K562 (cell line): ENCODE data around the gene TRAIP. TPM values are rescaled to one million over a fixed set of nuclear protein-coding genes. Genes with fewer than 3 reads are reported as not detected.
A peak's percentile ranks its signal among the peaks of the same experiment; 100 is the strongest.

Experiments
- CEBPZ ChIP-seq: fragments of 150-350 bp; IDR thresholded peaks from 2 replicates; pipeline ENCODE4 v1.6.1; 2014; ENCODE audit warnings: low read depth, mild to moderate bottlenecking, low read length, borderline replicate concordance
- CSDE1 ChIP-seq, 2 experiments: fragments of 450-650 bp; IDR thresholded peaks; 2 replicates each; pipeline ENCODE4 v1.6.1; 2016; ENCODE audit warnings: mild to moderate bottlenecking in 1 of 2
- DACH1 ChIP-seq: fragments of 450-650 bp; IDR thresholded peaks from 2 replicates; pipeline ENCODE4 v1.6.1; 2018; ENCODE audit not compliant: partially characterized antibody
- DIDO1 ChIP-seq: fragments of 450-650 bp; IDR thresholded peaks from 2 replicates; pipeline ENCODE4 v1.6.1; 2016; ENCODE audit warnings: low read depth, missing biosample characterization, missing genetic modification characterization
- EP400 ChIP-seq: fragments of 450-650 bp; IDR thresholded peaks from 2 replicates; pipeline ENCODE4 v1.6.1; 2017; ENCODE audit warnings: antibody characterized with exemption, mild to moderate bottlenecking, moderate library complexity
- HEY1 ChIP-seq: fragments of 250-450 bp; sonication (Bioruptor Pico); IDR thresholded peaks from 2 replicates; pipeline ENCODE4 v1.5.0; 2020; ENCODE audit warnings: mild to moderate bottlenecking, moderate library complexity, borderline replicate concordance
- HMGN3 ChIP-seq: IDR thresholded peaks from 2 replicates; pipeline ENCODE4 v1.6.1; 2011; ENCODE audit warnings: borderline replicate concordance, low read depth, mild to moderate bottlenecking, mixed read lengths, low read length; ENCODE audit not compliant: insufficient read length; ENCODE audit errors: extremely low read depth
- MTA3 ChIP-seq: fragments of 450-650 bp; formaldehyde crosslinking; IDR thresholded peaks from 2 replicates; pipeline ENCODE4 v1.6.1; 2017; ENCODE audit warnings: mild to moderate bottlenecking, borderline replicate concordance
- MYBL2 ChIP-seq, 2 experiments: fragments of 450-650 bp in 1 of 2; sonication (generic) in 1 of 2; formaldehyde crosslinking in 1 of 2; IDR thresholded peaks; 2 replicates each; pipeline versions ENCODE4 v1.6.1 to v1.8.1; 2017 to 2022; ENCODE audit warnings: borderline replicate concordance in 1 of 2, inconsistent platforms in 1 of 2, low read depth in 1 of 2, mild to moderate bottlenecking in 1 of 2, missing genetic modification reagents in 1 of 2, moderate library complexity in 1 of 2
- NFIX ChIP-seq: fragments of 250-450 bp; sonication (Bioruptor Pico); IDR thresholded peaks from 2 replicates; pipeline ENCODE4 v1.4.0; 2020; ENCODE audit warnings: low read depth, mild to moderate bottlenecking, moderate library complexity
- PCBP1 ChIP-seq: fragments of 200-400 bp; formaldehyde crosslinking; IDR thresholded peaks from 2 replicates; pipeline ENCODE4 v1.6.1; 2018; ENCODE audit warnings: mild to moderate bottlenecking, low read depth, low read length; ENCODE audit not compliant: poor library complexity, severe bottlenecking
- POLR2G ChIP-seq: fragments of 200-400 bp; formaldehyde crosslinking; IDR thresholded peaks from 2 replicates; pipeline ENCODE4 v1.6.1; 2017; ENCODE audit warnings: low read depth, mild to moderate bottlenecking, antibody characterized with exemption, low read length, moderate library complexity
- PTRF ChIP-seq: fragments of 450-650 bp; IDR thresholded peaks from 2 replicates; pipeline ENCODE4 v1.6.1; 2016; ENCODE audit warnings: mild to moderate bottlenecking, missing genetic modification characterization, missing compliant biosample characterization
- SMAD4 ChIP-seq: fragments of 250-450 bp; sonication (Bioruptor Pico); conservative IDR thresholded peaks from 2 replicates; pipeline ENCODE4 v1.8.0; 2021; ENCODE audit warnings: inconsistent platforms, mild to moderate bottlenecking, moderate library complexity
- TAF7 ChIP-seq: fragments of 450-650 bp; IDR thresholded peaks from 2 replicates; pipeline ENCODE4 v1.6.1; 2016; ENCODE audit warnings: missing genetic modification characterization, missing compliant biosample characterization
- TBP ChIP-seq: optimal IDR thresholded peaks from 2 replicates; pipeline ENCODE3; 2011; ENCODE audit warnings: low read depth, low read length, improper control_type of control experiment
- TEAD1 ChIP-seq, 2 experiments: fragments of 450-650 bp in 1 of 2; sonication (generic) in 1 of 2; formaldehyde crosslinking; IDR thresholded peaks; 2 replicates each; pipeline versions ENCODE4 v1.4.0 to v1.8.0; 2020 to 2022; ENCODE audit warnings: mild to moderate bottlenecking in 2 of 2, missing genetic modification reagents in 1 of 2
- ZNF174 ChIP-seq: fragments of 250-450 bp; sonication (Bioruptor Pico); IDR thresholded peaks from 2 replicates; pipeline ENCODE4 v1.4.0; 2020; ENCODE audit warnings: mild to moderate bottlenecking
- ZNF324 ChIP-seq: fragments of 250-450 bp; sonication (Bioruptor Pico); IDR thresholded peaks from 2 replicates; pipeline ENCODE4 v1.4.0; 2020; ENCODE audit warnings: mild to moderate bottlenecking
- ZNF639 ChIP-seq, 2 experiments: fragments of 200-800 bp in 1 of 2; sonication (Bioruptor generic) in 1 of 2; sonication (generic) in 1 of 2; formaldehyde crosslinking in 1 of 2; IDR thresholded peaks in 1 of 2; conservative IDR thresholded peaks in 1 of 2; 2 replicates each; pipeline versions ENCODE4 v1.5.0 to v1.6.1; 2016 to 2020; ENCODE audit warnings: missing compliant biosample characterization in 1 of 2, missing genetic modification characterization in 1 of 2, missing genetic modification reagents in 1 of 2
- ZNF695 ChIP-seq: fragments of 450-650 bp; formaldehyde crosslinking; IDR thresholded peaks from 2 replicates; pipeline ENCODE4 v1.4.0; 2020; ENCODE audit warnings: mild to moderate bottlenecking, moderate library complexity
- polyA plus RNA-seq, 8 experiments: library from polyadenylated mRNA; depleted of rRNA in 4 of 8; stranded (reverse) in 5 of 8; unstranded in 3 of 8; fragments of >200 nt; fragmentation: Nextera tagmentation in 2 of 8; fragmentation: Illumina TruSeq in 1 of 8; extraction: Ambion mirVana in 2 of 8; extraction: Trizol in 1 of 8; gene quantifications; 2 replicates each; pipeline versions ENCODE4 v1.2.1 to v1.2.3, GENCODE V29; 2011 to 2014; ENCODE audit warnings: inconsistent platforms in 1 of 8, missing spikeins in 1 of 8
- total RNA-seq, 7 experiments: library from RNA; depleted of rRNA in 6 of 7; stranded (reverse); fragments of >200 nt in 6 of 7; fragmentation: Illumina TruSeq in 2 of 7; extraction: Trizol in 2 of 7; gene quantifications; 2 replicates each; pipeline versions ENCODE4 v1.2.1 to v1.2.3, GENCODE V29; 2011 to 2021; ENCODE audit warnings: low replicate concordance in 1 of 7
- TF ChIP-seq, protein P1 (sequence below): fragments of 450-650 bp; conservative IDR thresholded peaks from 2 replicates; pipeline ENCODE4 v1.6.1; 2016; ENCODE audit warnings: missing genetic modification characterization, low read depth, mild to moderate bottlenecking, missing compliant biosample characterization, moderate library complexity

The TRAIP gene
- total and polyA plus RNA-seq, 9 of the 15 experiments (the other 6 are each of a cell fraction or from before 2014, with no cell fraction given), result 14.3 to 38.6 (median 21.2) TPM

DNA sequence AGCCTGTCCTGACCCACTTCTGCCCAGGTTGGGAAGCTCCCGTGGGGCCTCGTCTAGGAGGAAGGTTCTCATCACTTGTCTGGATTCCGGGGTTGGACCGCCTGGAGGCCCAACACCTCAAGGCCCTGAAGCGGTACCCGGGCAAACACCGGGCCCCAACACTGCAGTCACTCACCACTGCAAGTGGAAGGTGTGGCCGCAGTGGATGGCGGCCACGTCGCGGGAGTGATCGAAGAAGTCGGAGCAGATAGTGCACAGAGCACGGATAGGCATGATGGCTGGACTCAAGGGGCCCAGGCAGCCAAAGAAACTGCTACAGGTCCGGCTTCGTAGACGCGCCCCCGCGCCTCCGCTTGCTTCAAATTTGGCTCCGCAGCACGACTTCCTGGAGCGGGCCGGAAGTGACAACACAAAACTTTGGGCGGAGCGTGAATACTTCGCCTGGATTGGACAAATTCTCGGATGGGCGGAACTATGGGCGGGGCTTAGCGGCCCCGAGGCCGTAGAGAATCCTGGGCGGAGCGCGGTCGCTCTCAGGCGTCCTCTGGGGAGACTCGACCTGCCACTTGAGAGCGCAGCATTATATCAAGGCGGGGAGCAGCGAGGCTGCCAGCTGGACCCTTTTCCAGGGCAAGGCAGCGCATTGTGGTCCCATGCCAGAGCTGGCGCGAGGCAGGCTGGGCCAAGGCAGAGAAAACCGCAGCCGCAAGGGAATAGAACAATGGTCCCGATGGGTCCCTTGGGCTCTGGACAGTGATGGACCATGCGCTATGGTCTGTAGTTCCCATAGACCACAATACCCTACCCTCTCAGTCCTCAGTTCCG lies at the start of gene TRAIP (continued):
- no peak for TF ChIP-seq HMGN3
- peak; percentile 69 for TF ChIP-seq EP400
- no peak for TF ChIP-seq TEAD1 (CRISPR knock-in tag; IDR thresholded peaks at IDR 0.05)
- no peak for TF ChIP-seq CEBPZ
- TF ChIP-seq PCBP1, result no peak
- no peak for TF ChIP-seq ZNF695 (CRISPR knock-in tag)
- TF ChIP-seq MYBL2 (IDR thresholded peaks at IDR 0.05; ENCODE audit: low read depth), result no peak
- TF ChIP-seq MYBL2 (CRISPR knock-in tag; IDR thresholded peaks at IDR 0.05; ENCODE audit: borderline replicate concordance), result no peak
- TF ChIP-seq, protein P1, sequence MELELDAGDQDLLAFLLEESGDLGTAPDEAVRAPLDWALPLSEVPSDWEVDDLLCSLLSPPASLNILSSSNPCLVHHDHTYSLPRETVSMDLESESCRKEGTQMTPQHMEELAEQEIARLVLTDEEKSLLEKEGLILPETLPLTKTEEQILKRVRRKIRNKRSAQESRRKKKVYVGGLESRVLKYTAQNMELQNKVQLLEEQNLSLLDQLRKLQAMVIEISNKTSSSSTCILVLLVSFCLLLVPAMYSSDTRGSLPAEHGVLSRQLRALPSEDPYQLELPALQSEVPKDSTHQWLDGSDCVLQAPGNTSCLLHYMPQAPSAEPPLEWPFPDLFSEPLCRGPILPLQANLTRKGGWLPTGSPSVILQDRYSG (tag), result no peak
- TF ChIP-seq TAF7 (tag), result no peak
- no peak for TF ChIP-seq PTRF (tag)
- TF ChIP-seq DACH1, result no peak
- no peak for TF ChIP-seq NFIX
- TF ChIP-seq MTA3, result no peak
- no peak for TF ChIP-seq ZNF174 (CRISPR knock-in tag)
- no peak for TF ChIP-seq CSDE1 (IDR thresholded peaks at IDR 0.05)
- TF ChIP-seq ZNF324 (CRISPR knock-in tag), result no peak
- no peak for TF ChIP-seq ZNF639 (CRISPR knock-in tag; conservative IDR thresholded peaks at IDR 0.05 in 1 of 2, IDR thresholded peaks at IDR 0.05 in 1 of 2)
- TF ChIP-seq POLR2G, result peak; percentile 88
- TF ChIP-seq DIDO1 (tag), result peak; percentile 55; the same call in 1 of the 2 replicates
- no peak for TF ChIP-seq SMAD4 (CRISPR knock-in tag)
- TF ChIP-seq TBP, result peak; percentile 53
- no peak for TF ChIP-seq HEY1
